ENCODE results near the gene ABHD5. TPM values are rescaled to one million over a fixed set of nuclear protein-coding genes. Genes with fewer than 3 reads are reported as not detected.

The ABHD5 gene
- total and polyA plus RNA-seq, 12 donors = 6.5 to 40.1 (median 28.0) TPM

- Histone ChIP-seq H3K36me3 (peaks cover 0 to 19% (median 0%) of the 10 kb centered on the region in 9 donors), H3K27ac (peak overlapping the region in 6 of 10 donors; percentile 8 to 81 (median 36)), H3K4me1 (peaks cover 0 to 15% (median 7%) of the 10 kb centered on the region in 9 donors), H3K9me3 (no peaks in the 10 kb centered on the region), H3K4me3 (no peak overlapping the region), H3K27me3 (no peaks in the 10 kb centered on the region)
- no peak for TF ChIP-seq CTCF (IDR thresholded peaks at IDR 0.05)
- ATAC-seq (no peak), DNase-seq (no peak)
- intact Hi-C loops (cut with DNase I) = no loop called here
- WGBS, 2 donors = 79 to 81% methylated on average over 6 of the region's 6 CpGs
Measured at GRCh38 chr3:43732747-43733425, 42.1 kb downstream of the ABHD5 start.

- H3K27me3 ChIP-seq = no peaks in the 10 kb centered on the region
- DNase-seq = peak; percentile 39 to 68
- no peaks in the 10 kb centered on the region for H3K9me3 ChIP-seq
- intact Hi-C loops (cut with DNase I) = no loop called here
- WGBS, 2 donors = 43 to 58% methylated on average over 6 of the region's 6 CpGs
- H3K4me3 ChIP-seq = no peak overlapping the region
- TF ChIP-seq CTCF (IDR thresholded peaks at IDR 0.05) = peak in 1 of 9 donors; percentile 5
- peaks cover 0 to 15% (median 7%) of the 10 kb centered on the region in 9 donors for H3K4me1 ChIP-seq
- H3K36me3 ChIP-seq = peaks cover 0 to 19% (median 0%) of the 10 kb centered on the region in 9 donors
- H3K27ac ChIP-seq = peak overlapping the region in 8 of 10 donors; percentile 8 to 81 (median 36)
- ATAC-seq = peak; percentile 65 to 94 (median 82)
Measured at GRCh38 chr3:43733459-43734384, 43.0 kb downstream of the ABHD5 start.

- H3K4me1 ChIP-seq = peaks cover 0 to 15% (median 7%) of the 10 kb centered on the region in 9 donors
- H3K4me3 ChIP-seq = no peak overlapping the region
- H3K36me3 ChIP-seq = peaks cover 0 to 19% (median 0%) of the 10 kb centered on the region in 9 donors
- no peak for ATAC-seq
- H3K9me3 ChIP-seq = no peaks in the 10 kb centered on the region
- 92 to 93% methylated on average over 2 of the region's 2 CpGs for WGBS, 2 donors
- TF ChIP-seq CTCF (IDR thresholded peaks at IDR 0.05) = no peak
- intact Hi-C loops (cut with DNase I) = no loop called here
- H3K27me3 ChIP-seq = no peaks in the 10 kb centered on the region
- peak overlapping the region in 1 of 10 donors; percentile 81 for H3K27ac ChIP-seq
- no peak for DNase-seq
Measured at GRCh38 chr3:43734685-43735084, 43.9 kb downstream of the ABHD5 start.

GRCh38 chr3:43735618-43736017 is 44.9 kb downstream of the ABHD5 start:
- Histone ChIP-seq H3K4me1 (peaks cover 0 to 15% (median 7%) of the 10 kb centered on the region in 9 donors), H3K4me3 (no peak overlapping the region), H3K27me3 (no peaks in the 10 kb centered on the region), H3K9me3 (no peaks in the 10 kb centered on the region), H3K36me3 (peaks cover 0 to 10% (median 0%) of the 10 kb centered on the region in 9 donors), H3K27ac (no peak overlapping the region)
- ATAC-seq (peak in 1 of 8 donors; percentile 6), DNase-seq (no peak)
- TF ChIP-seq CTCF (IDR thresholded peaks at IDR 0.05) = no peak
- intact Hi-C loops (cut with DNase I) = no loop called here
- 88 to 93% methylated on average over 4 of the region's 4 CpGs for WGBS, 2 donors
